Jurkat, Clone E6-1 (cell line): Measurements from ENCODE around the gene FXYD6.
"Not testable (repeated sequence)": the region's sequence is repeated elsewhere in the genome, so short reads cannot be mapped to it uniquely, and the experiment has no call there.

Experiments
- DNase-seq: peaks from one replicate; pipeline ENCODE4 v3.0.0-alpha.2; 2011; ENCODE audit warnings: low read depth, low spot score
- H3K4me3 ChIP-seq: 2 replicates; pipeline ENCODE4 v1.5.1; 2011; ENCODE audit warnings: mild to moderate bottlenecking, low read length, control low read depth, moderate library complexity

The FXYD6 gene

DNA sequence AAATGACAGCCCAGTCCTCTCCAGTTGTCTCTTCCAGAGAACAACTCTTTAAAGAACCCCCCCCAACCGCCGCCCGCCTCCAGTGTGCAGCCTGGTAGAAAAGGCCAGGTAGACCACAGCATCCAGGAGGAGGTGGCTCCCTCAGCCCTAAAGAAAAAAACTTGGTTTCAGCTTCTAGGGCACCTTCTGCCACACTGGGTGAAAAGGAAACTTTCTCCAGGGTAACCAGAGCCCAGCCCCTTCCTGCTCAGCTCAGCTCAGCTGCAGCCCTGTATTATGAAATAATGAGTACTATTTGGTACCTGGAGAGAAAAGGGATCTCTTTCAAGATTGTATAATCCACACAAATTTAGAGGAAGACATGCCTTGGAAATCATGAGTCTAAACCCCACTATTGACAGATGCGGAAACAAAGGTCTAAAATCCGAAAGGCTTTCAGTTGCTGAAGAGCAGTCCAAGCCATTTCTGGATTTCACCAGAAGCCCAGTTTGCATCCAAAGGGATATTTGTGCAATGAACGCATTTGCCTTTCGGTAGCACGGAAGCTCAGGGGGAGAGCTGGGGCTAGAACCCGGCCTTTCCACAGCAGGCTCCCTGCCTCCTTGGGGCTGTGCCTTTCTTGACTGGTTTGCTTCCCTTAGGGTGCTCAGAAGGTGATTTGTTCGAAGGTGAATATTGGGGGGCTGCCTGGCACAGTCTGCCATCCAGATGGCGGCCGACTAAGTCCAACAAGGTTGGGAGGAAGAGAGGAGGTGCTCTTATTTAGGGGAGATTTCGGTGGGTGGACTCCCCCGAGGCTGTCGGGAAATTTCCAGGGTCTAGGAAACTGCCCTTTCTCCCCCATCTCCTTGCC is 3.3 kb downstream of the FXYD6 start:
- H3K4me3 ChIP-seq = no peak overlapping the region
- DNase-seq = peak; percentile 10

- no peak for DNase-seq
- H3K4me3 ChIP-seq = no peak overlapping the region
These were observed 4.0 kb downstream of the FXYD6 start for GRCh38 chr11:117872420-117872961.

- DNase-seq = no peak
These were observed 4.7 kb downstream of the FXYD6 start for GRCh38 chr11:117871784-117872183.

DNA sequence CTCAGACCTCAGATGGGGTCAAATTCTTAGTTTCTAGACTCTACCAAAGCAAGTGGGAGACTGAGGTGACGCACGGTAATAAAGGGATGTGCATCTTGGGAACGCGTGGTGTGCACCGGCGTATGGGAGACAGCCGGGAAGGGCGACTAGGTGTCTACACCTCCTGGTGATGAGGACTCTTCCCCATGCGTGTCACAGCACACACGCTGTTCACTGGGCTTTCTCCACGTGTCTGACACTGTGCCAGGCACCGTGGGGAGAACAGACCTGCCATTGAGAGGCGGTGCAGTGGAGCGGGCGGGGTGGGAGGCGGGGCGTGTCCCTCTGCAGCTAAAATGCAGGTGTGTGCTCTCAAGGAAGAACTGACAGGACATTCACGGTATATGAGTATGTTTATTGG is 5.3 kb downstream of the FXYD6 start:
- DNase-seq = no peak
- H3K4me3 ChIP-seq = no peak overlapping the region

More at GRCh38 chr11:117871784-117872183, 4.7 kb downstream of the FXYD6 start:
- H3K4me3 ChIP-seq = no peak overlapping the region

DNA sequence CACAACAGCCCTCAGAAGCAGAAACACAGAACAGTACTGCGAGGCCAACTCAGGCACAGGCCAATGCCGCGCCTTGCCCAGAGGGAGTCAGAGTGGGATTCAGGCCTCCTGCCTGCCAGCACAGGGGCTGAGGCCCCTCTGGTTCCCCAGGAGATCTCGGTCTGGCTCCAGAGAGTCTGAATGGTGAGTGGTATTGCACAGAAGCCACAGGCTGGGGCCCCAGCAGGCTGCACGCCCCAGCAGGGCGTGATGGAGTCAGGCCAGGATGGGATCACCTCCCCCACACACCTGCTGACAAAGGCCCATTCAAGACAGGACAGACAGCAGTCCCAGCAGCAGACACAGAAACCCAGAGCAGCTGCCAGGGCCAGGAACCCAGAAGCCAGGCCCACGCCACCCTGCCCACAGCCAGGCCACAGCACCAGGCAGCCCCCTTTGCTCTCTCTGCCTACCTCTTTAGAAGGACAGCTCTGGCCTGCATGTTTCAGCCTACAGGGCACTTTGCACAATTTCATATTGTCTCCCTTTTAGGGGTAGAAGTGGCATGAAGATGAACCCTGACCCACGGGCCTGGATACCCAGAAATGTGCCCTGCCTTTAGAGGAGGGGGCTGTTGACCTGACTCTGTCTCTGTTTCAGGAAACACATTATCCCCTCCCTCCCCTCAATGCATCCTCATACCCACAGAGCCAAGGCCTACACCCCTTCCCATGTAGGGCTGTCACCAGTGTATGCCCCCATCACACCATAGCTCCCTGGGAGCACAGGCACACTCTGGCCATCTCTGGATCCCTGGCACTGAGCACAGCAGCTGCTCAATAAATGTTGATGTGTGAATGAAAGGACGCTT is 6.1 kb downstream of the FXYD6 start:
- no peak overlapping the region for H3K4me3 ChIP-seq
- no peak for DNase-seq

DNA sequence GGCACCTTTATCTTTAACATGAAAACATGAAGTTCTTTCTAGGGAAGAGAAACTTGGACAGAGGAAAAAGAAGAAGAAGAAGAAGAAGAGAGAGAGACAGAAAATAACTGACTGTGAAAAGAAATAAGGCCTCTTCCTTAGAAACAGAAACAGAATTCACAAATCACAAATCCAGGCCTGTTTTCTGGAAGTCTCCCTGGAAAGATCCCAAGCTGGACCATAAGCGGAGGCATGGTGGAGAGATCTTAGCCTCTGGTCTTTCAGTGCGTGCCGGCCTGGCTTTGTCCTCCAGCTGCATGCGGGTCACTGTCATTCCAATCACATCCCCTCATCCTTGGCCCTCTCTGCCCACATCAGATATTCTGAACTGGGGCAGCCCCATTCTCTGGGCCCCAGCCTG is 6.9 kb downstream of the FXYD6 start:
- H3K4me3 ChIP-seq = no peak overlapping the region
- no peak for DNase-seq

DNA sequence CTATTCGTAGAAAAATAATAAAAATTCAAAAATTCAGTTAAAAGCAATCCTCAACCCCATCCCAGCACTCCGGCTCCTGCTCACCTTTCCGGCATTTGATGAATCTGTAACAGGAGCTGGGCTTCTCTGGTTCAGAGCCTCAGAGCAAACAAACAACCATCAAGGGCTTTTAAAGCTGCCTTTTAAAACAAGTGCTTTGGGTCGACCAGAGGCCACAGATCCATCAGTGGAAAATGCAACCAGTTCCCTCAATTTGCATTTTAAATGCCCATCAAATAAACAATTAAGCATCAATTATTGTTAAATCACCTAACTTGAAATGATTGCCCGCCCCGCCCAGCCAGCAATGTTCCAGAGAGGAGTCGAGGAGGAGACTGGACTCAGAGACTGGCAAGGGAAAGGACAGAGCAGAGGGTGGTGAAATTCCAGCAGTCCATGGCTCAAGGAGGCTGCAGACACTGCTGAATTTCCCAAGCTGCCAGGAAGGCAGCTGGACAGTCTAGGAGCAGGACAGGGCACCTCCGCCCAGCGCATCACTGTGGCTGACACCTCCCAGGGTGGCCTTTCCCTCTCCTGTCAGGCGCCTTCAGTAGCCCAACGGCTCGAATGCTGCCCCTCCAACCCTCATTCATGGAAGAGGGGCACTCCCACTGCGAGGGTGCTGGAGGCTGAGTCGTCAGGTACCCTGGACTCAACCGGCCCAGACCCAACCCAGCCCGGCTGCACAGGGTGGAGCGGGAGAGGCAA is 7.5 kb downstream of the FXYD6 start:
- no peak for DNase-seq
- no peak overlapping the region for H3K4me3 ChIP-seq

DNA sequence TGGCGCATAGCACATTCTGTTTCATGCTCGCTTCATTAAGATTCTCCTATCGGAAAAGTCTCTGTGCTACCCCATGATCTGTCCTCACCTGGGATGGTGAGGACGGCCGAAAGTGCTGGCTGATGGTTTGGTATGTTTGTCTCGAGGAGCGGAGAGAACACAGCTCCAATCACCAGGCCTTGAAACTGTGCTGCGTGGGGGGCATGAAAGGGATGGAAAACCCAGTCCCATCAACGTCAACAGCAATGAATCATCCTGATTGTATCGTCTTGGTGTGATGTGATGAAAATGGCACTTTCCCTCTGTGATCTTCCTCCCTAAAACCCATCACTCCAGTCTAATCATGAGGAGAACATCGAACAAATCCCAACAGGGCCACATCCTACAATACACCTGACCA is 8.4 kb downstream of the FXYD6 start:
- DNase-seq = no peak
- H3K4me3 ChIP-seq = no peak overlapping the region

- DNase-seq = no peak
- no peak overlapping the region for H3K4me3 ChIP-seq
These were observed 9.9 kb downstream of the FXYD6 start for GRCh38 chr11:117866526-117866925.

- not testable (repeated sequence) for H3K4me3 ChIP-seq, DNase-seq
These were observed 10.9 kb downstream of the FXYD6 start for GRCh38 chr11:117865546-117865945.

DNA sequence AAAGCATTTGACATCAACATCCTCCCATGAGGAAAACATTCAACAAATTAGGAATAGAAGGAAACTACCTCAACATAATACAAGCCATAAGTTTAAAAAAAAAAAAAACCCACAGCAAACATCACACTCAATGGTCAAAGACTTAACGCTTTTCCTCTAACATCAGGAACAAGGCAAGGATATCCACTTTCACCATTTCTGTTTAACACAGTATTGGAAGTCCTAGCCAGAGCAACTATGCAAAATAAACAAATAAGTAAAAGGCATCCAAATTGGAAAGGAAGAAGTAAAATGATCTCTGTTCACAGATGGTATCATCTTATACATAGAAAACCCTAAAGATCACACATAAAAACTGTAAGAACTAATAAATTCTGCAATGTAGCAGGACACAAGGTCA is 13.1 kb downstream of the FXYD6 start:
- DNase-seq = no peak

DNA sequence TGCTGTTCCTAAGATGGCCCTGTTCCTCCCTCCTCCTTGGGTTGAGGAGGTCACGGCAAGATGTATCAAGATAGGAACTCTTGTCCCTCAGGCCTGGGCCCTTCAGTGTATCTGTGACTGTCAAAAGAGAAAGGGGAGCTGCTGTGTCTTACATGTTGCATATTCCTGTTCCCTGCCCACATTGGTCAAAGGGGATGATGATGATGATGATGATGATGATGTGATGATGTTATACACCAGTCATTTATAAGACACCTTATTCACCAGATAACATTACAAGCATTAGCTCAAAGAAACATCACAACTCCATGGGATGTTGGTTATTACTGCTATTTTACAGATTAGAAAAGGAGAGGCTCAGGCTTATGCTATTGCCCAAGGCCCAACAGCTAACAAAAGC is 13.7 kb downstream of the FXYD6 start:
- DNase-seq = no peak
- no peak overlapping the region for H3K4me3 ChIP-seq

More for the DNA sequence above, 13.1 kb downstream of the FXYD6 start:
- H3K4me3 ChIP-seq = no peak overlapping the region

DNA sequence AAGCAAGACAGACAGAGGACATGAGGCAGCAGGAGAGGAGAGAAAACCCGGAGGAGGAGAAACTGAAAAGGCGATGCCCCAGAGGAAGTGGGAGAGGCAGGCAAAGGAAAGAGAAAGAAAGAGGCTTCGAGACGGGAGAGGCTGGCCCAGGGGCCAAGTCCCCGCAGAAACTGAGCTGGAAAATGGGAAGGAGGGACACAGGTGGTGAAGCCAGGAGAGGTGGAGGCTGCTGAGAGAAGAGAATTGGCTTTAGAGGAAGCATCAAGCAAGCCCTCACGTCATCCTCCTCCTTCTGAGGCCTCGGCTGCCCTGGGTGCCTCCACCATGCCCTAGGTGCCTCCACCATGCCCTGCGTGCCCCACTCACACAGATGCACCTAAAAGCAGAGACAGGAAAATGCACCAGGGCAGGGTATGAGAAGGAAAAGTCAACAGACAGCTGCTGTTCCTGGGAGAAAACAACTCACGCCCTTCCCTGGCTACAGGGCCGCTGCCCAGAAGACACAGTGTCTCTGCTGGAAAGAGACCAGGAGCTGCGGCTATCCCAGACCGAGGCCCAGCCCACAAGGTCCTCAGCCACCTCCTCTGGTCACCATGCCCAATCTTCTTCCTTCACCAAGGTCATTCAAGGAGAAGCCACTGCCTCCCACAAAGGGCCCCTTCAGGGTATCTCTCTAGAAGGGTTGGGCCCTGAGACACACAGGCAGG is 14.3 kb downstream of the FXYD6 start:
- DNase-seq = no peak
- H3K4me3 ChIP-seq = no peak overlapping the region

DNA sequence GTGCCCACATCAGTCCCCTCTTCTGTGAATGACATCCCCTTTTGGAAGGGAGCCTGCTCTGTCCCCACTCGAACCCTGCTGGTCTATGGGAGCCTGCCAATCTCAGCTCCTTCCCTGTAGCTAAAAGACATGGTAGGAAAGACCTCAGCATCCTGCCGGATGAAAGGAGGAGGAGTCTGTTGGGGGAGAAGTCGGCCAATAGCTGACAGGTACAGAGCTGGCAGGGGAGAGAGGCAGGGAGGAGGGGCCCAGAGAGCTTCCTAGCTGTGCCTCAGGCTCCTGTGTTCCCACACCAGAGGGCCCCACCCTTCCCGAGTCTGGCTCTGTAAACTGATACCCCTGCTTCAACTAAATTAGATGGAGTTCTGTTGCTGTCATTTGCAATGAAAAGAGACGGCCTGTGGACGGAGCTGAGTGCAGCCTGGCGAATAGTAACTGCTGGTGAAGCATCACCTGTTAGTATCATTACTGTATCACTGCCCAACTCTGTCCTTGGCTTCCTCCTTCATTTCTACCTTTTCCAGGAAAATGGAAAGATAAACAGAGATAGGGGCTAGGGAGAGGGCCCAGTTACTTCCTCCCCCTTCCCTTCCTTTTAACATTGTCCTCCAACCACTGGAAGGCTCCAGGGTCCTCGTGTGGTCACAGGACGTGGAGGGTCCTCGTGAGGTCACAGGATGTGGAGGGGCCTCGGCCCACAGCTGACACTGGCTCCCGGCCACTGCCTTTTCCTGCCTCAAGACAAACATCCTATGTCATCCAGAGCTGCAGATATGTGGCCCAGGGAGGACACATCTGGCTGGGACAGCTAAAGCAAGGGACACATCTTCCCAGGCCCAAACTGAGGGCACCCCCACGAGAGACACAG is 15.1 kb downstream of the FXYD6 start:
- no peak for DNase-seq
- H3K4me3 ChIP-seq = no peak overlapping the region

GRCh38 chr11:117860139-117860538 is 16.3 kb downstream of the FXYD6 start:
- H3K4me3 ChIP-seq = no peak overlapping the region
- DNase-seq = no peak

- no peak overlapping the region for H3K4me3 ChIP-seq
- no peak for DNase-seq
These were observed 16.9 kb downstream of the FXYD6 start for GRCh38 chr11:117859488-117860112.

GRCh38 chr11:117859061-117859460 is 17.4 kb downstream of the FXYD6 start:
- H3K4me3 ChIP-seq = no peak overlapping the region
- DNase-seq = no peak
